GM21423 (cell line): Measurements from ENCODE around the gene IFITM5.
"Not testable (repeated sequence)": the region's sequence is repeated elsewhere in the genome, so short reads cannot be mapped to it uniquely, and the experiment has no call there.

ENCODE experiments used
- ATAC-seq: cut with Tn5 transposase; IDR thresholded peaks from one replicate; pipeline ENCODE4 v1.9.1; 2021; ENCODE audit warnings: mild to moderate bottlenecking, moderate library complexity; ENCODE audit not compliant: unreplicated experiment

The IFITM5 gene

GRCh38 chr11:313304-313786 is 14.0 kb upstream of the IFITM5 start:
- ATAC-seq, result no peak

DNA sequence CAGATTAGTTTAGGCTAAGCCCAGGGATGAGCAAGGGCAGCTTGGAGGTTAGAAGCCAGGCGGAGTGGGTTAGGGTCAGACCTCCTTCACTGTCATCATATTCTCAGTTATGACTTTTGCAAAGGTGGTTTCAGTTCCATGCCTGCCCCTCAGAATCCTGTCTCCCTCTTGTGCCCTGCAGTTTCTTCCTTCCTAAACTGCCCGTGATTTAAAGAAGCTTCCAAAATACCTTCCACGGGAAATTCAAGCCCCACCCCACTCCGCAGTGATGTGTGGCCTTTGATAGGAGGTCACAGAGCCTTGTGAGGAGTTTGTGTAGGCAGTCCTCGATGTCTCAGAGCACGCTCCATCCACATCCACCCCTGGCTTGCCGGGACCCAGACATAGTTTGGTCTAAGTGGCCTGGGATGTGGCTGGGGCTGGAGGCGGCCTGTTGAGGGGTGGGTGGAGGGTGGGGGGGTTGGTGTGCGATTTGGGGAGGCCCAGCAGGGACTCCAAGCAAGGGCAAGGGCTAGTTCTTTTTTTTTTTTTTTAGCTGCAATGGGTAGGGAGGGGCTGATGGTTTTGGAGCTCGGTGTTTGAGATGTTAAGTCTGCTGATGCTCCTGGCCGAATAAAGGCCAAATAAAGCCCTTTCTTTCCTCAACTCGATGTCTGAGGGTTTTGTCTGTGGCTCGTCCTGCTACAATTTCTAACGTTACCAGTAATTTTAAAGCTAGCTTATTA is 12.9 kb upstream of the IFITM5 start:
- ATAC-seq, result no peak

- peak; percentile 32 for ATAC-seq
Measured at GRCh38 chr11:311013-311748, 11.9 kb upstream of the IFITM5 start.

- not testable (repeated sequence) for ATAC-seq
Measured at GRCh38 chr11:309979-310572, 10.8 kb upstream of the IFITM5 start.

- not testable (repeated sequence) for ATAC-seq
Measured at GRCh38 chr11:308740-309665, 9.7 kb upstream of the IFITM5 start.

- peak; percentile 25 for ATAC-seq
Measured at GRCh38 chr11:307766-308708, 8.7 kb upstream of the IFITM5 start, which contains the start of gene IFITM2. TSS of gene IFITM2 (plus strand) at chr11:307816. CDS start at chr11:308193, 377 bp downstream.

DNA sequence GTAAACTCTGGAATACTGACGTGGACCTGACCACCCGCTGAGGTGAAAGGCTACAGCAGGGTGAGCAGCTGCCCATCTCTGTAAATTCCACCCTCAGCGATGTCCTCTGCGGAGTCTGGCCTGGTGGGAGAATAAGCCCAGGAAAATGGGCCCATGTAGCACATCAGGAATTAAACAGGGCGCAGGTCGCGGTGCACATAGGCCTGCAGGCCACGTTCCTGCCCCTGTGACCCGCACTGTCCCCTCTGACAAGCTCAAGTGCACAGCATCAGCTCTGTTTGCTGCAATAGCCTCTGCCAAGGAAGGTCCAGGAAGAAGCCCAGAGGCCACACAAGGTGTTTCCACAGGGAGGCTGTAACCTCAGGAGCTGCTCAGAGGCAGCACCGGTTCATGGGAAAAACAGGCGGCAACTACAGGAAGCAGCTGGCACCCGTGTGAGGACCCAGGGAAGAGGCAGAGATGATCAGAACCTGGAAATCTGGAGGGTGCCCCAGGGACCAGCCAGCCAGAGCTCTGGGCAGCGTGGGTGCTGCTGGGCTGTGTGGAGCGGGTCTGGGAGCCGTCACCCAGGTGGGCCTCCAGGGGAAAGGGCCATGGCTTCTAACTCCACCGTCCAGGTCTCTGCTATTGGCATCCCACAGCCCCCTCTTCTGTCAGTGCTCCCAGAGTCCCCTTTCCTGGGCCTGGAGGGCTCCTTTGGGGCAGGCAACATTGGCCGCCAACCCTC is 7.5 kb upstream of the IFITM5 start:
- ATAC-seq, result no peak

- no peak for ATAC-seq
Measured at GRCh38 chr11:305844-306211, 6.5 kb upstream of the IFITM5 start.

DNA sequence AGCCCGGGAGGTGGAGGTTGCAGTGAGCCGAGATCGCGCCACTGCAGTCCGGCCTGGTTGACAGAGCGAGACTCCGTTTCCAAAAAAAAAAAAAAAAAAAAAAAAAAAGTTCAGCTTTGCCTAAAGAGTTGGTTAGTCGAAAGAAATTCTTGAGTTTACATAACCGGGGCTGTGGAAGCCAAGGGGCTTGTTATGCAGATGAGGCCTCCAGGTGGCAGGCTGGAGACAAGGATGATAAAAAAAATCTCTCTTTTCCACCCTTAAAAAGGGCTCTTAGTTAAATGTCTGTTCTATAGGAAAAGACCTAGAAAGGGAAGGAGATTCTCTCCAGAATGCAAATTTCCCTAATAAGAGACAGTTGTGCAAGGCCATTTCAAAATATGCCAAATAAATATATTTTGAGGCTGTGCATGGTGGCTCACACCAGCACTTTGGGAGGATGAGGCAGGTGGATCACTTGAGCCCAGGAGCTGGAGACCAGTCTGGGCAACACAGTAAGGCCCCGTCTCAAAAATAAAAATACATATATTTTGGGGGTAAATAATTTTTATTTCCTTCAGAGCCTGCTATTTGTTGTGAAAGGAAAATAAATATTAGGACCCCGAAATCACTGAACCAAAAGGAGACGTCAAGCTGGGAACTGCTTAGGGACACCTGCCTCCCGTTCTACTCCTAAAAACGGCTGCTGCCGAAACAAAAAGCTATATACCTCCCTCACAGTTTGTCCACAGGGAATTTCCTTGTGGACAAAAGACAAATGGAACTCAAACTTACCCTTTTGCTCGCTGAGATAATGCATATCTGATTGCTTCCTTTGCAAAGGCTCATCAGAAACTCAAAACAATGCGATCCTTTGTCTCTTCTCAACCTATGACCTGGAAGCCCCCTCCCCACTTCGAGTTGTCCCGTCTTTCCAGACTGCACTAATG is 5.9 kb upstream of the IFITM5 start:
- no peak for ATAC-seq

GRCh38 chr11:304061-304506 is 4.8 kb upstream of the IFITM5 start:
- no peak for ATAC-seq

GRCh38 chr11:303363-303762 is 4.0 kb upstream of the IFITM5 start:
- no peak for ATAC-seq

- ATAC-seq, result no peak
Measured at GRCh38 chr11:299951-300735, 817 bp upstream of the IFITM5 start.

DNA sequence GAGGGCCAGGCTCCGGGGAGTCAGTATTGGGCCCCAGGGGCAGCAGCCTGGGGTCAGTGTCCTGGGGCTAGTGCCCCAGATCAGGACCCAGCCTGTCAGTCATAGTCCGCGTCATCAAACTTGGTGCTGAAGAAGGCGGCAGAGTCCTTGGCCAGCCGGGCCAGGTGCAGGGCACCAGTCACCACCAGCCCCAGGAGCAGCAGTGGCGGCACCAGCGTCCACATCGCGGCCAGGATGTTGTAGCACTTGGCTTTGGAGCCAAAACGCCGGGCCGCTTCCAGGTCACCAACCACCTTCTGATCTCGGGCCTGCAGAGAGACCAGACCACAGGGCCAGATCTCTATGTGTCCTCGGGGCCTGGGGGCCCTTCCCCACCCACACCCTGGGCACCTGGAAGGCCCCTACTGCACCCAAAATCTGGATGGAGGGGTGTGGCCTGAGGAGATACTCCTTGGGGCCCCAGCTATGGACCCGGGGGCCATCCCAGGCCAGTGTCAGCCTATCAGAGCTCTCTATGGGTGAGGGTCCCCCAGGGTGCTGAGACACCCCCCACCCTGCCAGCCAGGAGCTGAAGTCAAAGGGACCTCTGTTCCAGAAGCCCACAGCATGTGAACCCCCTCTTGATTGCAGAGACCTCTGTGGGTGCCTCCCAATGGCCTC is 790 bp downstream of the IFITM5 start:
- ATAC-seq, result no peak

GRCh38 chr11:297586-298405 is 1.5 kb downstream of the IFITM5 start:
- no peak for ATAC-seq

DNA sequence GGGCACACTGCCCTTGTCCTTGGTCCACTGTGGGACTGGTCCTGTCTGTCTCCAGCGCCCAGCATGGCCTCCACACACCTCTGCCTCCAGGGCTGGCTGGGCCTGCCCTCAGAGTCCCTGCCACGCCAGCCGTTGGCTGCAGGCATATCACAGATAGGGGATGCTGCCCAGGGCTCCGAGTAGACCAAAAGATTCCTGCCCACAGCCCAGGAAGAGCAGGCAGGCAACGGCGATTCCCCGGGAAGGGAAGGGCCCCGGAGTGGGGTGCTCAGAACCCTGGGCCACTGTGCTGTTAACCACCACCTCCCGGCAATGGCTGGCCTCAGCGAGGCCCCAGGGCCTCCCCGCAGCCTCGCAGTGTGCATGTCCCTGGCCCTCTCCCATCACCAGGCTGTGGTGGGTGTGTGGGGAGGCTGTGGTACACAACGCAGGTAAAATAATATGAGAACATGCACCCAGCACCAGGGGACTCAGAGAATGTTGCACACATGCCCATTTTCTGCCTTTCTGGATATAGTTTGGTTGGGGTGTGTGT is 2.2 kb downstream of the IFITM5 start:
- no peak for ATAC-seq
